Measurements from ENCODE around the gene GALNT9.

GALNT9 gene

DNA sequence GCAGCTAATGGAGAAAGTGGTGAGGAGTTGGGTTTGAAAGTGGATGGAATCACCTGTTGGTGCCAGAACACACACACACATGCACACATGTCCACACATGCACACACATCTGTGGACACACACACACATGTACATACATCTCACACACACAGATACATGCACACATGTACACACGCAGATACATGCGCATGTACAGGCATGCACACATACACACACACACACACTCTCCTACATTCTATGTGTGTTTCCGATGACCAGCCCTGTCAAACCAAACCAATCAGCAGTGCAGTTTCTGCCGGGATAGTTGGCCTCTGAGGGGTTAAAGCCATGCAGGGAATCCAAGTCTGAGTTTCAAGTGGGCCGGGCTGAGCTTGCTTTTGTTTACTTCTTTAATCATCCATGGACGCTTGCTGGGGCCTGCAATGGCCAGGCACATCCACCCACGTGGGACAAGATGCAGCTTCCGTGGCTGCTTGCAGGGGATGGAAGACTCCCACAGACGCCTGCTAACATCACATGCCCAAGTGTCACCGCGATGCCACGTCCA, 52.5 kb downstream of the GALNT9 start:
- no peak overlapping the region for H3K4me3 ChIP-seq (replicated peaks in 1 of 2; ENCODE audit: low read depth in 2 of 2, low read length in 2 of 2)
- DNase-seq (ENCODE audit: low read depth in 2 of 2), result no peak
- TF ChIP-seq, protein P1, sequence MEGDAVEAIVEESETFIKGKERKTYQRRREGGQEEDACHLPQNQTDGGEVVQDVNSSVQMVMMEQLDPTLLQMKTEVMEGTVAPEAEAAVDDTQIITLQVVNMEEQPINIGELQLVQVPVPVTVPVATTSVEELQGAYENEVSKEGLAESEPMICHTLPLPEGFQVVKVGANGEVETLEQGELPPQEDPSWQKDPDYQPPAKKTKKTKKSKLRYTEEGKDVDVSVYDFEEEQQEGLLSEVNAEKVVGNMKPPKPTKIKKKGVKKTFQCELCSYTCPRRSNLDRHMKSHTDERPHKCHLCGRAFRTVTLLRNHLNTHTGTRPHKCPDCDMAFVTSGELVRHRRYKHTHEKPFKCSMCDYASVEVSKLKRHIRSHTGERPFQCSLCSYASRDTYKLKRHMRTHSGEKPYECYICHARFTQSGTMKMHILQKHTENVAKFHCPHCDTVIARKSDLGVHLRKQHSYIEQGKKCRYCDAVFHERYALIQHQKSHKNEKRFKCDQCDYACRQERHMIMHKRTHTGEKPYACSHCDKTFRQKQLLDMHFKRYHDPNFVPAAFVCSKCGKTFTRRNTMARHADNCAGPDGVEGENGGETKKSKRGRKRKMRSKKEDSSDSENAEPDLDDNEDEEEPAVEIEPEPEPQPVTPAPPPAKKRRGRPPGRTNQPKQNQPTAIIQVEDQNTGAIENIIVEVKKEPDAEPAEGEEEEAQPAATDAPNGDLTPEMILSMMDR (IDR thresholded peaks at IDR 0.05; ENCODE audit: low read depth, low read length), result no peak

DNA sequence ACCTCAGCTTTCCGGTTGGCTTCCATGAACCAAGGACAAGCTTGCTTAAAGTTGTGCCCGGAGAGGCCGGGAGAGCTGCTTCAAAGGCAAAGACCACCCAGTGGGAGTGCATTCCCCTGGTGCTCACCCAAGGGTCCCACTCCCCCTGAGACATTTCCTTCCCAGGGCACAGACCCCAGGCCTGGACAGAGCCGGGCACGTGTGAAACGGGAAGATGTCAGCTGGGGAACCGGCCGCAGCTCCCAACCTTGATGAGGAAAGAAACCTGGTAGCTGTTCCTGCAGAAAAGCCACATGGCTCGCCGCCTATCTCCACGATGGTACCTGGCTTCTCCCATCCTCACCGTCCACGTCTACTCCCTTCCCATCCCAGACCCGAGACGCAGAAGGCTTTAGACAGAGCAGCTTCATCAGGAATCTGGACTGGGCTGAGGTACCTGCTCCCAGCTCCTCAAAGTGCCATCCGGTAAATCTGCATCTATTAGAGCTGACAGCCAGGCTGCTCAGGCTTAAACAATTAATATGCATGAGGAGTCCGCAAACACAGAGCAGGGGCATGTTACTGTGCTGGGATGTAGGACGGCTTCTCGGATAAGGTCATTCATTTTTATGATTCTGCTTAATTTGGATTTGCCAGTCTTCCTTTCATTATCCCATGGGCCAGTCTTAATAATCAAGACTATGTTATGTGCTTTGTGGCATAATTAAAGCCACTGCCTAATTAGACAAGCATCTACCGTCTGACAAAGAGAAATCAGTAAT, 53.1 kb downstream of the GALNT9 start:
- DNase-seq (ENCODE audit: low read depth in 2 of 2), result no peak
- TF ChIP-seq, protein P1 (IDR thresholded peaks at IDR 0.05; ENCODE audit: low read depth, low read length), result no peak
- no peak overlapping the region for H3K4me3 ChIP-seq (replicated peaks in 1 of 2; ENCODE audit: low read depth in 2 of 2, low read length in 2 of 2)

DNA sequence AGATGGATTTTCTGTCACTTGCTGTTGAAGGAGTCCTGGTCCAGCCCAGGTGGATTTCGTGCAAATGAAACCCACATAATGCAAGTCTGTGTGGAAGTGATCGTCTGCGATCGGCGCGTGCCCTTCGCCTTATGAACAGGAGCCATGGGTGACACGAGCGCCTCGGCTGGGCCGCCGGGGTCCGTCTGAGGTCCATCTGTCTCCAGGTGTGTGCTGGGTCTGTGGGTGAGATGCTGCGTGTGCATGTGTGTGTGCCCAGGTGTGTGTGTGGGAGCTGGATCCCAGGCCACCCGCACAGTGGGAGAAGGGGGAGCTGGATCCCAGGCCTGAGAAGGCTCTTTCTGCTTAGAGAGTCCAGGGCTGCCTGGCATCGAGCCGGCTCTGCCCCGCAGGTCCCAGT, 53.8 kb downstream of the GALNT9 start:
- DNase-seq (ENCODE audit: low read depth in 2 of 2), result no peak
- TF ChIP-seq, protein P1 (IDR thresholded peaks at IDR 0.05; ENCODE audit: low read depth, low read length), result no peak
- no peak overlapping the region for H3K4me3 ChIP-seq (replicated peaks in 1 of 2; ENCODE audit: low read depth in 2 of 2, low read length in 2 of 2)

DNA sequence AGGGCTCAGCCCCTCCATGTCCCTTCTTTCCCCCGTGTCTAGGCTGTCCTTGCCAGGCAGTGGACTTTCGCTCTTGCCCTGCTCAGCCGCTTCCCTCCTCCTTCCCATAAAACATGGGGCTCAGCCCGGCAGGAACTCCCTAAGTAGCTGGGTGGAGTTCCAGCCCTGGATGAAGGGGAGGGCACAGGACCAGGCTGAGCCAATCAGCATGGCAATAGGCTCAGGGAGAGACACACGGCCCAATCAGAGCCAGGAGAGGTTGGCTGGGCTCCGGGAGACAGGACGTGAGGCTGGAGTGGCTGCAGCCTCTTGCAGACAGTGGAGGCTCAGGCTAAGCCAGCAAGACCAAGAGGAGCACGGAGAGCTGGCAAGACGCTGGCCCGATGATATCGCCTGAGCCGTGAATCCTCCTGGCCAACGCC, 54.3 kb downstream of the GALNT9 start:
- DNase-seq (ENCODE audit: low read depth in 2 of 2), result peak; percentile 39 to 60
- TF ChIP-seq, protein P1 (IDR thresholded peaks at IDR 0.05; ENCODE audit: low read depth, low read length), result no peak
- H3K4me3 ChIP-seq (replicated peaks in 1 of 2; ENCODE audit: low read depth in 2 of 2, low read length in 2 of 2), result no peak overlapping the region

DNA sequence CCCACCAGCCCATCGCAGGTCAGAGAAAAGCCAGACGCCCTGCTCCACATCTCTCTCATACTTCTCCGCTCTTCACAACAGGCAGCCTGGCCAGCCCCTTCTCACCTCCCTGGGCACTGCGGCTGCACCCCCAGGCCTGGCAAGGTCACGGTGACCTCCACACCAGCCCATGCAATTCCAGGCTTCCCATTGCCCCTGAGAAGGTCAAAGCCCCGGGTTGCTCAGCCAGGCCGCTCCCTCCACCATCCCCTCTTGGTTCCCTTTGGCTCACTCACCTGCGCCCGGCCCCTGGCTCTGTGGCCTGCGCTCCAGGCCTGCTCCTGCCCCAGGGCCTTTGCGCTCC, 55.4 kb downstream of the GALNT9 start:
- TF ChIP-seq, protein P1 (IDR thresholded peaks at IDR 0.05; ENCODE audit: low read depth, low read length), result no peak
- H3K4me3 ChIP-seq (replicated peaks in 1 of 2; ENCODE audit: low read depth in 2 of 2, low read length in 2 of 2), result no peak overlapping the region
- DNase-seq (ENCODE audit: low read depth in 2 of 2), result no peak

DNA sequence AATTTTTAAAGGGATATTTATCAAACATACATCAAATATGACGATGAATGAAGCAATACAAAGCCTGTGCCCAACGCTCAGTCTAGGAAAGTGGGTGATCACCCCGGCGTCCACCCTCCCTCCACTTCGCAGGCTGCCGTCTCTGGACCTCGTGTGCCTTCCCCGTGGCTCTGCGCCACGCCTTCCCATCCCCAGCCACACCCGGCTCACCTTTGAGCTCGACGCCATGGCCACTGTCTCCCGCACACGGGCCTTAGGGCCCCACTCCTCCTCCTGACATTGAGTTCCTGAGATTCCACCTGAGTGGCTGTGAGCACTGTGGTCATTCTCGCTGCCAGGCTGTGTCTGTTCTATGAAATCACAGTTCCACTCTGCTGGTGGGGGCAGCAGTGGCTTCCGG, 56.7 kb downstream of the GALNT9 start:
- H3K4me3 ChIP-seq (replicated peaks in 1 of 2; ENCODE audit: low read depth in 2 of 2, low read length in 2 of 2), result no peak overlapping the region
- DNase-seq (ENCODE audit: low read depth in 2 of 2), result no peak
- TF ChIP-seq, protein P1 (IDR thresholded peaks at IDR 0.05; ENCODE audit: low read depth, low read length), result no peak

DNA sequence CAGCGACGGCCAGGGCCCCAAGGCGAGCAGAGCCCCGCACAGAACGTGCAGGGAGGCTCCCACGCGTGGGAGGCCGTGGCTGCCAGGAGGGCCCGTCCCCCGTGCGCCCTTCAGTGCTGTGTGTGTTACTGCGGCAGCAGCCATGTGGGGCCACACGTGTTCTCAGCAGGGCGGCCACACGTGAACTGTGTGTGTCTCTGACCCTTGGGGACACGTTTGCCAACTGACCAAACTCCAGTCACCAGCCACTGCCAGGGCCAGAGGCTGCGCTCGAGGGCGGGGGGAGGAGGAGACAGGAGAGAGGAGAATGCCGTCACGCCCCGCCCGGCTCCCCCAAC, 57.7 kb downstream of the GALNT9 start:
- no peak overlapping the region for H3K4me3 ChIP-seq (replicated peaks in 1 of 2; ENCODE audit: low read depth in 2 of 2, low read length in 2 of 2)
- DNase-seq (ENCODE audit: low read depth in 2 of 2), result no peak
- TF ChIP-seq, protein P1 (IDR thresholded peaks at IDR 0.05; ENCODE audit: low read depth, low read length), result no peak

Data from cardiac fibroblast (primary cell).